Heart left ventricle (tissue), 16 donors: ENCODE measurements around the gene CDK6. TPM values are rescaled to one million over a fixed set of nuclear protein-coding genes. Genes with fewer than 3 reads are reported as not detected.

Experiments used
- ATAC-seq, 4 donors: fragments of 200-7000 bp; cut with Tn5 transposase; one replicate each; pipeline ENCODE4 v1.9.1; 2020 to 2022; ENCODE audit warnings: moderate library complexity in 4 of 4, mild to moderate bottlenecking in 3 of 4, moderate number of reproducible peaks in 1 of 4
- DNase-seq, 5 donors: peaks; one replicate each; pipeline ENCODE4 v3.0.0-alpha.2; 2020
- H3K27ac ChIP-seq, 12 donors: fragments of 200-600 bp; sonication (generic) in 4 of 12; one replicate each; pipeline versions ENCODE4 v1.5.0 to v1.8.0; 2016 to 2022; ENCODE audit warnings: mild to moderate bottlenecking in 2 of 12
- H3K27me3 ChIP-seq, 9 donors: fragments of 200-600 bp; sonication (generic) in 2 of 9; one replicate each; pipeline versions ENCODE4 v1.5.1 to v1.8.0; 2016 to 2022; ENCODE audit warnings: mild to moderate bottlenecking in 3 of 9
- H3K36me3 ChIP-seq, 9 donors: fragments of 200-600 bp; sonication (generic) in 2 of 9; one replicate each; pipeline versions ENCODE4 v1.5.0 to v1.8.0; 2018 to 2022; ENCODE audit warnings: mild to moderate bottlenecking in 2 of 9
- H3K4me1 ChIP-seq, 12 donors: fragments of 200-600 bp; sonication (generic) in 4 of 12; one replicate each; pipeline versions ENCODE4 v1.5.0 to v1.8.0; 2016 to 2022; ENCODE audit warnings: mild to moderate bottlenecking in 3 of 12
- H3K4me3 ChIP-seq, 12 donors: fragments of 200-600 bp; sonication (generic) in 4 of 12; one replicate each; pipeline versions ENCODE4 v1.5.0 to v1.8.0; 2017 to 2022; ENCODE audit warnings: mild to moderate bottlenecking in 9 of 12, moderate library complexity in 4 of 12
- H3K9me3 ChIP-seq, 12 donors: fragments of 200-600 bp; sonication (generic) in 4 of 12; one replicate each; pipeline versions ENCODE4 v1.5.0 to v1.8.0; 2016 to 2022; ENCODE audit warnings: mild to moderate bottlenecking in 1 of 12
- CTCF ChIP-seq, 12 donors: fragments of 200-600 bp; sonication (generic) in 4 of 12; IDR thresholded peaks; one replicate each; pipeline versions ENCODE4 v1.5.0 to v1.8.0; 2018 to 2022; ENCODE audit warnings: antibody characterized with exemption in 12 of 12, mild to moderate bottlenecking in 5 of 12
- POLR2A ChIP-seq, 2 donors: fragments of 450-650 bp; IDR thresholded peaks; one replicate each; pipeline ENCODE4 v1.6.1; 2017; ENCODE audit warnings: antibody characterized with exemption in 2 of 2, mild to moderate bottlenecking in 2 of 2, moderate library complexity in 2 of 2
- WGBS, 4 donors: extraction: QIAGEN DNeasy Blood & Tissue Kit in 2 of 4; methylation state at CpG; one replicate each; pipeline versions ENCODE4 v1.1.5 to v1.1.7; 2013 to 2018; 5-methylcytosine and 5-hydroxymethylcytosine counted together
- intact Hi-C, 10 donors: fragments of 100-400 bp; cut with DNase I; formaldehyde crosslinking; loops; one replicate each; pipeline versions ENCODE4 v1.11.1 to v1.14.2; 2022
- polyA plus RNA-seq, 2 donors: library from polyadenylated mRNA; stranded (reverse); fragments of 200-250 nt; gene quantifications; one replicate each; pipeline ENCODE4 v1.2.3, GENCODE V29; 2013
- total RNA-seq, 9 donors: library from RNA; depleted of rRNA in 2 of 9; stranded (reverse); fragments of >200 nt in 2 of 9; fragmentation: NEBNext Ultra II Directional in 3 of 9; extraction: Animal tissue kit (Norgen Biotek cat#: 25700) in 3 of 9; gene quantifications; one replicate each; pipeline versions ENCODE4 v1.1.0 to v1.2.4, GENCODE V29; 2016 to 2023
- donor health status: ischemic (EF 13 %, LVEDD 7.1; RV severe dilation, severe dysfunction).
- donor health status: healthy with polysubstance abuse.
- donor health status: DM: no; HTN: yes; CAD: no.
- donor health status: DM: no; HTN: no; CAD: no.
- donor health status: ischemic (EF 25% LVEDD 6.9; RV normal size, moderate dysfunction).
- donor health status: ischemic (EF 25% LVEDD 5.7; RV mildly dilated, moderate dysfunction).
- donor health status: healthy.
- donor health status: DM: yes; HTN: yes; CAD: no.
- donor health status: ischemic (EF 35%, LVEDD 5.7; RV mildly dilated, moderate dysfunction).
- donor health status: nonischemic (EF 11% LVEDD 7.7; RV severe dilation, severe dysfunction).
- donor health status: DM: yes; HTN: yes; CAD: no.
- donor health status: PGD.
- donor health status: ischemic (EF 29% LVEDD 5.4; RV normal size, mild dysfunction).
- donor health status: nonischemic (EF 23%, LVEDD 6.1; RV moderate dilation, normal function).

CDK6 gene
- total and polyA plus RNA-seq, 11 donors: 2.2 to 40.5 (median 18.7) TPM

GRCh38 chr7:92843034-92843760, 6.8 kb upstream of the CDK6 start:
- DNase-seq (no peak), ATAC-seq (no peak)
- no peak overlapping the region for H3K27ac ChIP-seq
- 92 to 95% (median 93%) methylated on average over 4 of the region's 4 CpGs for WGBS, 4 donors
- no peaks in the 10 kb centered on the region for H3K9me3 ChIP-seq
- no peaks in the 10 kb centered on the region for H3K4me1 ChIP-seq
- H3K36me3 ChIP-seq: no peaks in the 10 kb centered on the region
- intact Hi-C loops: loop anchor here in 4 of 10 donors (5.0 to 10.0 kb wide), 2 partner anchors 209 to 212 kb away; no protein-coding TSS in a partner anchor
- H3K27me3 ChIP-seq: no peaks in the 10 kb centered on the region
- TF ChIP-seq CTCF (IDR thresholded peaks at IDR 0.05): no peak
- no peak for TF ChIP-seq POLR2A (IDR thresholded peaks at IDR 0.05)
- no peak overlapping the region for H3K4me3 ChIP-seq

DNA sequence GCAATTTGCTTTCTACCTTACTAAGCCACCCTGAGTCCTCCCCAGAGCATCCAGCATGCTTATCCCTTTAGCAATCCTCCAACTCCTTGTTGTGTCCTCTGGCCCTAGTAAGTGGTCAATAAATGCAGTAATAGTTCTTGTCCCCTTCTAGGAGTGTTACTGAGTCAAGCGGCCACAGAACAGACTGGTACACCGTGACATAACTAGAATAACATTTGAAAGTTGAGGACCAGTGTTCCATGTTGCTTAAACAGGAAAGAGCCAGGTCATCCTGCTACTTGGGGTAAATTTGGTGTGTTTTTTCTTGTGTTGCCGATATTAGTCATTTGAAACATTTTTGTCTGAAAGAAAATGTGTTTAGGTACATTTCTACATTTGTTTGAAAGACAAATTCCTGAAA, 4.8 kb upstream of the CDK6 start:
- no peak overlapping the region for H3K27ac ChIP-seq
- no peaks in the 10 kb centered on the region for H3K9me3 ChIP-seq
- intact Hi-C loops: loop anchor here in 4 of 10 donors (5.0 to 10.0 kb wide), 2 partner anchors 211 to 214 kb away; no protein-coding TSS in a partner anchor
- 84 to 92% (median 85%) methylated on average over 3 of the region's 3 CpGs for WGBS, 4 donors
- DNase-seq: no peak
- H3K4me3 ChIP-seq: no peak overlapping the region
- no peaks in the 10 kb centered on the region for H3K36me3 ChIP-seq
- no peak for ATAC-seq
- H3K27me3 ChIP-seq: no peaks in the 10 kb centered on the region
- no peak for TF ChIP-seq POLR2A (IDR thresholded peaks at IDR 0.05)
- TF ChIP-seq CTCF (IDR thresholded peaks at IDR 0.05): no peak
- peaks cover 0 to 8% (median 0%) of the 10 kb centered on the region in 12 donors for H3K4me1 ChIP-seq

GRCh38 chr7:92840316-92840715, 3.9 kb upstream of the CDK6 start:
- ATAC-seq (no peak), DNase-seq (no peak)
- Histone ChIP-seq H3K27me3 (no peaks in the 10 kb centered on the region), H3K4me3 (no peak overlapping the region), H3K27ac (no peak overlapping the region), H3K36me3 (no peaks in the 10 kb centered on the region), H3K4me1 (peaks cover 0 to 8% (median 0%) of the 10 kb centered on the region in 12 donors), H3K9me3 (no peaks in the 10 kb centered on the region)
- 66 to 75% (median 70%) methylated on average over 5 of the region's 5 CpGs for WGBS, 4 donors
- TF ChIP-seq CTCF (IDR thresholded peaks at IDR 0.05) (no peak), POLR2A (IDR thresholded peaks at IDR 0.05) (no peak)
- intact Hi-C loops: loop anchor here in 4 of 10 donors (5.0 to 10.0 kb wide), 2 partner anchors 212 to 214 kb away; no protein-coding TSS in a partner anchor

GRCh38 chr7:92839901-92840300, 3.5 kb upstream of the CDK6 start:
- TF ChIP-seq CTCF (IDR thresholded peaks at IDR 0.05) (no peak), POLR2A (IDR thresholded peaks at IDR 0.05) (no peak)
- Histone ChIP-seq H3K36me3 (no peaks in the 10 kb centered on the region), H3K27me3 (no peaks in the 10 kb centered on the region), H3K4me1 (peaks cover 0 to 8% (median 0%) of the 10 kb centered on the region in 12 donors), H3K4me3 (no peak overlapping the region), H3K9me3 (no peaks in the 10 kb centered on the region), H3K27ac (no peak overlapping the region)
- intact Hi-C loops: loop anchor here in 8 of 10 donors (5.0 to 10.0 kb wide), 5 partner anchors 55 to 218 kb away; no protein-coding TSS in a partner anchor
- DNase-seq (no peak), ATAC-seq (no peak)
- WGBS, 4 donors: 85 to 88% (median 86%) methylated on average over 1 of the region's 1 CpG
